ENCODE results near the gene PPP1R12B. TPM values are rescaled to one million over a fixed set of nuclear protein-coding genes. Genes with fewer than 3 reads are reported as not detected.
"Not testable (repeated sequence)": the region's sequence is repeated elsewhere in the genome, so short reads cannot be mapped to it uniquely, and the experiment has no call there.

Gene PPP1R12B
- total RNA-seq, 4 donors from 2014 or later = 20.6 to 120 (median 36.9) TPM

DNA sequence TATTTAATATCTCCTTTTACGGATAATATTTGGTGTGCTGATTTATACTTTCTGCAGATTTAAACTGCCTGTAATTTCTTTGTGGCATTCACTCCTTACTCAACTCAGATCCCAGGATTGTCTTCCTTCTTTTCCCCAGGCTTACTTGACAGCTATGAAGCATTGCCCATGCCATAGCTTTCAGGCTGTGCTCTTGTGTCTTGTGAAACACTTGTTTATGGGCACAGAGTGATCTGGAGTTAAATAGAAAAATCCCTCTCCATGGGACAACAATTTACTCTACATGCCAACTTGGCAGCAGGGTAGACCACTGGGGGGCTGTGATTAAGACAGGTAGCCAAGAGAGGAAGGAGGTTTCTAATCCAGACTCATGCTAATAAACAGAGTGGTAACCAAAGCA lies 57.4 kb downstream of the PPP1R12B start:
- H3K9me3 ChIP-seq = no peaks in the 10 kb centered on the region
- TF ChIP-seq, protein P1, sequence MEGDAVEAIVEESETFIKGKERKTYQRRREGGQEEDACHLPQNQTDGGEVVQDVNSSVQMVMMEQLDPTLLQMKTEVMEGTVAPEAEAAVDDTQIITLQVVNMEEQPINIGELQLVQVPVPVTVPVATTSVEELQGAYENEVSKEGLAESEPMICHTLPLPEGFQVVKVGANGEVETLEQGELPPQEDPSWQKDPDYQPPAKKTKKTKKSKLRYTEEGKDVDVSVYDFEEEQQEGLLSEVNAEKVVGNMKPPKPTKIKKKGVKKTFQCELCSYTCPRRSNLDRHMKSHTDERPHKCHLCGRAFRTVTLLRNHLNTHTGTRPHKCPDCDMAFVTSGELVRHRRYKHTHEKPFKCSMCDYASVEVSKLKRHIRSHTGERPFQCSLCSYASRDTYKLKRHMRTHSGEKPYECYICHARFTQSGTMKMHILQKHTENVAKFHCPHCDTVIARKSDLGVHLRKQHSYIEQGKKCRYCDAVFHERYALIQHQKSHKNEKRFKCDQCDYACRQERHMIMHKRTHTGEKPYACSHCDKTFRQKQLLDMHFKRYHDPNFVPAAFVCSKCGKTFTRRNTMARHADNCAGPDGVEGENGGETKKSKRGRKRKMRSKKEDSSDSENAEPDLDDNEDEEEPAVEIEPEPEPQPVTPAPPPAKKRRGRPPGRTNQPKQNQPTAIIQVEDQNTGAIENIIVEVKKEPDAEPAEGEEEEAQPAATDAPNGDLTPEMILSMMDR (IDR thresholded peaks at IDR 0.05) = no peak
- no peak for TF ChIP-seq POLR2A (IDR thresholded peaks at IDR 0.05)
- peaks cover 0 to 8% (median 0%) of the 10 kb centered on the region in 3 donors for H3K4me1 ChIP-seq
- no peaks in the 10 kb centered on the region for H3K27me3 ChIP-seq
- no peak overlapping the region for H3K4me3 ChIP-seq
- WGBS, 2 donors = 89 to 100% methylated on average over 1 of the region's 1 CpG
- H3K27ac ChIP-seq = no peak overlapping the region
- no peaks in the 10 kb centered on the region for H3K36me3 ChIP-seq
- intact Hi-C loops (cut with DNase I) = no loop called here
- DNase-seq = no peak

DNA sequence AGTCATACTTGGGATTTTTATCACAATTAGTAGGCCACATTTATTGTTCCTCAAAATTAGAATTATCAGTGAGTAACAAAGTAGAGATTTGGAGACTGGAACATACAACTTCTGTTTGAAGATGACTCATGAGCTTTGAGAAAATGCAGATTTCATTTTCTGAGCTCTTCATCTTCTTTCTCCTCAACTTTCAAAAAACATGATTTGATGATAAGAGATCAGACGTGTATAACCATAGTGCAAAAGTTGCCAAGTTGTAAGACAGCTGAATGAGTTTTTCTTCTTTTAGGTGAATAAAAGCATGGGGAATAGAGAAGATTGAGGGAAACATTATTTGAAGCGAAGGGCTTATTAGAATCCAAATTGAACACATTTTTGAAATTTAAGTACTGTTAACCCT lies 58.4 kb downstream of the PPP1R12B start:
- H3K4me3 ChIP-seq; intact Hi-C loops (cut with DNase I); DNase-seq; H3K27ac ChIP-seq; H3K36me3 ChIP-seq; H3K9me3 ChIP-seq; H3K27me3 ChIP-seq: not testable (repeated sequence)
- H3K4me1 ChIP-seq = peaks cover 0 to 12% (median 0%) of the 10 kb centered on the region in 3 donors
- WGBS, 2 donors = 76 to 77% methylated on average over 2 of the region's 2 CpGs

DNA sequence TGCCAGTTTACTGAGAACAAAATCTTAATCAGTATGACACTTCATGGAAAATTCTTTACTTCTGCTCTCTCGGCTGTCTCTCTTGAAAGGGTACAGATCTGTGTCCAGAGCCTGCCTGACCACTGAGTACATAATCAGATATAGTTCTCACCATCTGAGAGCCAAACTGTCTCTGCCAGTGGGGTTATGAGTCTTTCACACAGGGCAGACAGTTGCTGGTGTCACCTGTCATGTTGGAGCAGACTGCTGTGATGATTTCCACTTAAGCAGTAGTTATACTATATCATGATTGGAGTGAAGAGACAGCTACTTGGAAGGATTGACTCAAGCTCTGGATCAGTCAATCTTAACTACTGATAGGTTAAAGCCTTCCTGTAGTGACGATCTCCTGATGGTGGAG lies 58.9 kb downstream of the PPP1R12B start:
- intact Hi-C loops (cut with DNase I) = not testable (repeated sequence)

DNA sequence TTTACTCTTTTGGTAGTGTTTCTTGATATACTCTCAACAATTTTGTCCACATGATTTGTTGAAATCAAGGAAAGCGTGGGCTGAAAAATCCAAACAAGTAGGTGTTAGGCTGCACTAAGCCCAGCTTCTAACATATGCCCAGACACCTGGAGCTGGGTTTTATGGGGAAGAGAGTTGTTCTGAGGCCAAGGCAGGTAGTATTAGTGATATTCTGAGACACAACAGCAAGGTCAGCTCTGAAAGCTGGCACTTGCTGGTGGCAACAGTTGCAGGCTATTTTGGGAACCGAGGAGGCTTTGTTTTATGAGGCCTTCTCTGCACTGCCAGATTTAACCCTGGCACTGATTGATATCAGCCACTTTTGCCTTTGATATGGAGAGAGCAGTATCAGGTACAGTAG lies 61.8 kb downstream of the PPP1R12B start:
- intact Hi-C loops (cut with DNase I); H3K27me3 ChIP-seq; DNase-seq; H3K9me3 ChIP-seq; H3K4me3 ChIP-seq; H3K36me3 ChIP-seq; H3K27ac ChIP-seq: not testable (repeated sequence)
- H3K4me1 ChIP-seq = peaks cover 0 to 12% (median 0%) of the 10 kb centered on the region in 3 donors
- WGBS, 2 donors = 70 to 100% methylated on average over 1 to 2 of the region's 2 CpGs

More for the DNA sequence above, 58.9 kb downstream of the PPP1R12B start:
- not testable (repeated sequence) for DNase-seq, H3K27me3 ChIP-seq, H3K36me3 ChIP-seq, H3K4me3 ChIP-seq, H3K27ac ChIP-seq, H3K9me3 ChIP-seq
- H3K4me1 ChIP-seq = peaks cover 0 to 12% (median 0%) of the 10 kb centered on the region in 3 donors
- whole genome bisulfite sequencing, 2 donors = 60 to 100% methylated on average over 2 of the region's 2 CpGs

DNA sequence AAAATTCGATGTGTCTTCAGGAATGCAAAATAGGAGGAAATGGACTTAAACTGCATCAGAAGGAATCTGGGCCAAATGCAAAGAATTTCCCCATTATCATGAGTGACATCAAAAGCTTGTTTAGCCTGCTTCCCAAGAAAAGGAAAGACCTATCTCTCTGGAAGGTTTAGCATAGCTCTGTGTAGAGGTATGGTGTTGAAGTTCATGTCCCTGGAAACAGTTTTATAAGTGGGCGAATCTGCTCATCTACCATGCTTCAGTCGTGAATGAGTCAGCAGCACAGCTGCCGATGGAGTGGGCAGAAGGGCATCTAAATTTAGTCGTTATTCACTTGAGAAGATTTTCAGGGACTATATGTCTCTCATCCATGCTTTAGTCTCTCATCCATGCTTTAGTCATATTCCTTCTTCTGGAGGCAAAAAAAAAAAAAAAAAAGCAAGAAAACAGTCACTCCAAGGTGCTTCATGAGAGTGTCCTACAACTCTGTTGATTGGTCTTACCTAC lies 62.4 kb downstream of the PPP1R12B start:
- intact Hi-C loops (cut with DNase I); H3K9me3 ChIP-seq; H3K27me3 ChIP-seq; H3K36me3 ChIP-seq; H3K4me3 ChIP-seq; DNase-seq; H3K27ac ChIP-seq: not testable (repeated sequence)
- 41 to 64% methylated on average over 5 of the region's 5 CpGs for WGBS, 2 donors
- H3K4me1 ChIP-seq = peaks cover 0 to 12% (median 0%) of the 10 kb centered on the region in 3 donors

DNA sequence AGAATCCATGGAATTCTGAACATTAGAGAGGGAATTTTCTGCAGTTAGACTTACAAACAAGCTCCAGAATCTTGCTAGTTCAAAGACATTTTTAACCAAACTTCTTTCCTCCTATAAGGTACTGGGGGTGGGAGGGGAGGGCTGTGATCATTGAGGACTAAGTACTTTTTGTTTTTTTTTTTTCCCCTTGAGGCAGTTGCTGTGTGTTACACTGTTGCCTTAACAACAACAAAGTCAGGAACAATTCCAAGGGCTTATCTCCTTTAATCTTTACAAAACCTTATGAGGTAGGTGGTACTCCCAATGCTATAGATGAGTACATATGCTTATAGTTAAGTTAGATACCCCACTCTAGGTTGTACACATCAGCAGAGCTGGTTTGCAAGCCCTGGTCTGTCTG lies 62.9 kb downstream of the PPP1R12B start:
- Histone ChIP-seq H3K9me3 (no peaks in the 10 kb centered on the region), H3K4me1 (peaks cover 0 to 12% (median 0%) of the 10 kb centered on the region in 3 donors), H3K27me3 (no peaks in the 10 kb centered on the region), H3K4me3 (no peak overlapping the region), H3K36me3 (no peaks in the 10 kb centered on the region), H3K27ac (no peak overlapping the region)
- intact Hi-C loops (cut with DNase I) = no loop called here
- no peak for DNase-seq
- TF ChIP-seq POLR2A (IDR thresholded peaks at IDR 0.05) = no peak
- TF ChIP-seq, protein P1 (IDR thresholded peaks at IDR 0.05) = no peak

DNA sequence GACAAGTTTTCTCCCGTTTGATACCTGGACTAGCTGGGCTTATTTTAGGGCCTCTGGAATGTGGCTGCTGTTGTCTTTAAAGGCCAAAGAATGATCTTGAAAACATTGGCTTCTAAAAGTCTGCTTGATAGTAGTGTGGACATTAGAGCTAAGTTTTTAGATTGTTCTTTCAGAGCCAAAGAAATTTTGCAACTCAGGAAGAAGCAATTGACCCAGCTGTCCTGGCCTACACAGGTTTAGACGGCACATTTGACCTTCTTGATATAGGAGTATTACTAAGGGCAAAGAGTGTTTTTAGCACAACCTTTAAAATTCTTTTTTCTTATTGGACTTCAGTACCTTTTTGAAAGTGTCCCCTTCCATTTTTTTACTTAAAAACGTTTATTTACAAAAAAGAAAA lies 63.9 kb downstream of the PPP1R12B start:
- DNase-seq; H3K9me3 ChIP-seq; H3K27ac ChIP-seq; intact Hi-C loops (cut with DNase I); H3K4me3 ChIP-seq; H3K36me3 ChIP-seq; H3K27me3 ChIP-seq: not testable (repeated sequence)
- peaks cover 0 to 12% (median 0%) of the 10 kb centered on the region in 3 donors for H3K4me1 ChIP-seq
- 53 to 73% methylated on average over 3 of the region's 3 CpGs for WGBS, 2 donors

DNA sequence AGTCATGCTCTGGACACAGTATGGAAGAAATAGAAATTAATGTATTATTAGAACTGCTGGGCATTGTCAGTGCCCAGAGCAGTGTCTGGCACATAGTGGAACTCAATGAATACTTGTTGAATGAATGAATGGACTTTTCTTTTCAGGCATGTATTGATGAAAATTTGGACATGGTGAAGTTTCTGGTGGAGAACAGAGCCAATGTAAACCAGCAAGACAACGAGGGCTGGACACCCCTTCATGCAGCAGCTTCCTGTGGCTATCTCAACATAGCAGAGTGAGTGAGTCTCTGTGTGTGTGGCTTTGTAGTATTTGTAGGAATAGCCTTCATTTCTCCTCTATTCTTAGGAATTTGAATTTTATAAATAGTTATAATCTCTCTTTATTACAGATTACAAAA lies 68.1 kb downstream of the PPP1R12B start:
- TF ChIP-seq, protein P1 (IDR thresholded peaks at IDR 0.05) = no peak
- no peak for TF ChIP-seq POLR2A (IDR thresholded peaks at IDR 0.05)
- H3K4me1 ChIP-seq = no peaks in the 10 kb centered on the region
- no peak overlapping the region for H3K4me3 ChIP-seq
- intact Hi-C loops (cut with DNase I) = no loop called here
- 73 to 83% methylated on average over 1 of the region's 1 CpG for WGBS, 2 donors
- no peaks in the 10 kb centered on the region for H3K9me3 ChIP-seq
- no peaks in the 10 kb centered on the region for H3K36me3 ChIP-seq
- no peak for DNase-seq
- no peaks in the 10 kb centered on the region for H3K27me3 ChIP-seq
- H3K27ac ChIP-seq = no peak overlapping the region

DNA sequence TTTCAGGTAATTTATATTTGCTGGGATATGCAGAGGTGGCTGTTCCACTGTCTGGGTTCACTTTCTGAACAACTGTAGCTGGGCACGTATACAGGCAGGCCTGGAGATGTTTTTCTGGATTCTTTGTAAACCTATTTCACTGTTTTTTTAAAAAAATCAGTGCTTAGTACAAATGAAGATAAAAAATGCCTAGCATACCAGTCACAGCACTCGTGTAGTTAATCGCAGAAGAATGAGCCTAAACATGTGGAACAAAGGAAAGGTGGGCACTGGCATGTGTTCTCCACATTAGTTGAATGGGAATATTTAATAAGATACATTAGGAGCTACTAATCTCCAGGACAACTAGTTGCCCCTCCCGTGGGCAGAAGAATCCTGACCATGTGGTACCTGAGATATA lies 68.6 kb downstream of the PPP1R12B start:
- DNase-seq; H3K4me3 ChIP-seq; intact Hi-C loops (cut with DNase I); H3K4me1 ChIP-seq; H3K27me3 ChIP-seq; H3K27ac ChIP-seq; H3K9me3 ChIP-seq; H3K36me3 ChIP-seq: not testable (repeated sequence)
- 68 to 69% methylated on average over 4 of the region's 4 CpGs for WGBS, 2 donors

DNA sequence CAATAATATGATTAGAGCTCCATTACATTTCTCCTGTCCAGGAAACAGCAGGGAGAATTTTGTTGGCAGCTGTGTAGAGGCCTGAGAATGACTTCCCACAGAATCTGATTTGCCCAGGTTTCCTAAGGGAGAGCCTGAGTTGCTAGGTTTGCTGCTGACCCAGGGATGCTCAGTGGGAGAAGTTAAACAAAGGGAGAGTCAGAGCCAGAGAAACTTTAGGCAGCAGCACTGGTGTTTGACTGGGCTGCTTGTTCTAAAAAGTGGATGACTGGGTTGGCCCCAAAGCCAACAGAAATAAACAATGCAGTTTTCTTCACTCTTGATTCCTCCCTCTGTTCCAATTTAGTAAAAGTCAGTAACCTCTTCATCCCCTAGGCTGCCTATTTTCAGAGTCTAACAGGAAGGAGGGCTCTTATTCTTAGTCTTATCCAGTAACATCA lies 69.3 kb downstream of the PPP1R12B start:
- DNase-seq; H3K9me3 ChIP-seq; H3K4me3 ChIP-seq; H3K4me1 ChIP-seq; intact Hi-C loops (cut with DNase I); H3K27ac ChIP-seq; H3K27me3 ChIP-seq; H3K36me3 ChIP-seq: not testable (repeated sequence)

DNA sequence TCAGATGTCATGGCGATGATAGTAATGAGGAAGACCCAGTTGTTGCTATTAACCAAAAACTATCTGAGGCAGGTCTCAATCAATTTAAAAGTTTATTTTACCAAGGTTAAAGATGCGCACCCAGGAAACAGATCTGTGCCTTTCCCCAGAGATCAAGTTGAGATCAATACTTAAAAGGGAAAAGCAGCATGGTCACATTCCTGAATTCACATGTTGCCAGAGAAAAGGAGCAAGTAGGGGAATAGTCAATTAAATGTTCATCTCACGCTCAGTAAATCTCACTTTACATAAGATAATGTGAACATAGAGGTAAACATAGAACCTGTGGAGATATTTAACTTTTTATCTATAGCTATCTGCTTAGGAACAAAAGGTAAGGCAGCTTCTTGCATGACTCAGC lies 71.2 kb downstream of the PPP1R12B start:
- H3K9me3 ChIP-seq; DNase-seq; H3K27me3 ChIP-seq; intact Hi-C loops (cut with DNase I); H3K4me3 ChIP-seq; H3K27ac ChIP-seq; H3K4me1 ChIP-seq: not testable (repeated sequence)
- 89 to 94% methylated on average over 3 of the region's 3 CpGs for whole genome bisulfite sequencing, 2 donors
- peaks cover 0 to 17% (median 0%) of the 10 kb centered on the region in 3 donors for H3K36me3 ChIP-seq
